GM12891 (cell line): ENCODE results near the gene PPP2R2D.

Source experiments
- PAX5 ChIP-seq: IDR thresholded peaks from 2 replicates; pipeline ENCODE4 v1.6.1; 2011; ENCODE audit warnings: low read length, moderate library complexity, mild to moderate bottlenecking; ENCODE audit not compliant: insufficient read depth, severe bottlenecking
- POLR2A ChIP-seq: IDR thresholded peaks from 2 replicates; pipeline ENCODE4 v1.6.1; 2011; ENCODE audit warnings: low read depth, low read length, control low read depth
- POLR2AphosphoS5 ChIP-seq: IDR thresholded peaks from 2 replicates; pipeline ENCODE4 v1.6.1; 2011; ENCODE audit warnings: low read depth, low read length, control low read depth
- POU2F2 ChIP-seq: IDR thresholded peaks from 2 replicates; pipeline ENCODE4 v1.6.1; 2011; ENCODE audit warnings: low read depth, mild to moderate bottlenecking, control low read depth, low read length, moderate library complexity
- SPI1 ChIP-seq: IDR thresholded peaks from 2 replicates; pipeline ENCODE4 v1.6.1; 2011; ENCODE audit warnings: low read depth, low read length, control low read depth
- TAF1 ChIP-seq: IDR thresholded peaks from 2 replicates; pipeline ENCODE4 v1.6.1; 2011; ENCODE audit warnings: low read depth, low read length, control low read depth

GRCh38 chr10:132006966-132007365 lies 106.2 kb downstream of the PPP2R2D start:
- no peak for TF ChIP-seq POLR2A
- no peak for TF ChIP-seq POLR2AphosphoS5
- no peak for TF ChIP-seq PAX5
- no peak for TF ChIP-seq TAF1
- TF ChIP-seq SPI1: no peak
- no peak for TF ChIP-seq POU2F2
